Fibroblast of the conjunctiva (primary cell): ENCODE measurements around the gene MTA3.

Experiments used
- DNase-seq: peaks from one replicate; pipeline ENCODE4 v3.0.0-alpha.2; 2010; ENCODE audit warnings: low read depth

MTA3 gene

DNA sequence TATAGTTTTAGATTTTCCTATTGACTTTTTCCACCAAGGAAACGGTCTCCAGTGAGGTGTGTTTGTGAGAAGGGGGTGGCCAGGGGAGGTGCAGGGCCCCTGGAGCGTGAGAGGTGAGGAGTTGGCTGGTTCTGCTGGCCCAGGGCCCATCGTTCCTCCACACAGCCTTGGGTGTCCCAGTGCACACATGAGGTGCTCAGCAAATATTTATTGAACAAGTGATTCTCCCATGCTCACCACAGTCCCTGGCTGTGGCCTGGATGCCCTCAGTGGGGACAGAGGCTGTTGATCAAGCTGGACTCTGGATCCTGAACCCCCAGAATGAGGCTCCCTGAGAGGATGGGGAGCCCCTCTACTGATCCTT, 219.0 kb downstream of the MTA3 start:
- DNase-seq: no peak

DNA sequence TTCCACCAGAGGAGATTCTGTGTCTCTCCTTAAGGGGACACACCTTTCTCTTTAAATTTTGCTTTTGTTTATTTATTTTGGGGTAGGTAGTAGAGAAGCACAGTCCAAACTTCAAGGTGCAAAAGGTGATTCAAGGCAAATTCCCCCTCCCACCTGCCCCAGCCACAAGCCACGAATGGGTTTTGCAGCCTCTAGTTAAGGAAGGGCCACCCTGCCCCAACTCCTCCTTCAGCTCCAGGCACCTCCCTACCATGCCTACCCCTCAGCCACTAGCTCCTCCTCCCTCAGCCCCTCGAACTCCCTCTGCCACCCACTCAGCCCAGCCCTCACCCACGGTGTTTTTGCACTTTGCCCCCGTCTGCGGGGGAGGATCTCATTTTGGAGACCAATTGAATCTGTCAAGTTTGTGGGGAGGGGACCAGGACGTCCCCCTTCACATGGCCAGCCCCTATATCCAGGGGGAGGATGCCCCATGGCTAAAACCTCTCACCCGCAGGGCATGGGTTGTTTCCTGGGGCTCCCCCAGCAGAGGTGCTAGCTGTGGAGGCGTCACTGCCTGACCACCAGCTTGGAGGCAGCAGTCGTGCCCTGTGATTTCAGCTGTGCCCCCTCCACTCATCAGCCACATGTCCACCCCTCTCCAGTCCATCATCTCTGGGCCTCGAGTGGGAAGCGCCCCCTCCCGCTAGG, 219.5 kb downstream of the MTA3 start:
- no peak for DNase-seq

DNA sequence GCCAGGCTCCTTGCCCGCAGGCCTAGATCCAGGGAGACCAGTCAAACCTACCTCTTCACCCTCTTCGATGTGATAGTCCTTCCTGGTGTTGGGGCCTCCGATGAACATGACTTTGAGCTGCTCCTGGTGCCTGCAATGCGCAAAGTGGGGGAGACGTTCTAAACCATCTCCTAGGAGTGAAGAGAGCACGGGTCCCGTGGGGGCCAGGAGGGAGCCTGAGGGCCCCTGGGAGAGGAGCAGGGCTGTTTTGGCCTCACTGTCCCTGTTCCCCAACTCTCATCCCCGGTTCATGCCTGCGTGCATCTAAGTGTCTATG, 220.0 kb downstream of the MTA3 start:
- DNase-seq: no peak

DNA sequence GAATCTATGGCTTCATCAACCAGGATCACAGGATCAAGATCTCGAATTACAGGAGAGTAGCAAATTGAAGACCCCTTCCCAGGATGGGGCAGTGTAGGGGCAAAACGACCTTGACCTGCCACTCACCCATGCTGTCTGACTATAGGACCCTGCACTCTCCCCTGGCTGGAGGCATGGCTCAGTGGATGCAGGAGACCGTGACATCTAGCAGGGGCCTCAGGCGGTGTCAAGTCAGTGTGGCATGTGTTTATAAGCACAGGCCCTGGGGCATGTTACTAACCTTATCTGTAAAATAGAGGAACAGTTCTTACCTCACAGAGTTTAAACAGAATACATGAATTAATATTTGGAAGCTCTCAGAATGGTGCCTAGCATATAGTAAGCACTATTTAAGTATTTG, 220.4 kb downstream of the MTA3 start:
- no peak for DNase-seq

DNA sequence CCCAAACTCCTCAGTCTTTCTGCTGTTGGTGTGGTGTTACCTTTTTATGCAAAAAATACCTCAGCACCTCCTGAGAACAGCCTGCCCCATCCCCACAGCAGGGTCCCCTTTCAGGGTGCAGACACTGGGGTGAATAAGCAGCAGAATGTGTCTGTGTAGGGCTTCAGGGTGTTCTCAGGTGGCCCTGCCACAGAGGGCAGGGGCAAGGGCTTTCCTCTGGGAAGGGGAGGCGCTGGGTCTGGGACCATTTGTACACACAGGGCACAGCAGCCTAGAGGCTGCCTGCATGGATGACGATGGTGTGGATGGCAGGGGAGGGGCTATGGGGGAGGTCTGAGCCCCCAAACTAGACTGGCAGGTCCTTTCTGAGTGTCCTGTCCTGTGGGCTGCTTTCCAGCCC, 221.3 kb downstream of the MTA3 start:
- no peak for DNase-seq

DNA sequence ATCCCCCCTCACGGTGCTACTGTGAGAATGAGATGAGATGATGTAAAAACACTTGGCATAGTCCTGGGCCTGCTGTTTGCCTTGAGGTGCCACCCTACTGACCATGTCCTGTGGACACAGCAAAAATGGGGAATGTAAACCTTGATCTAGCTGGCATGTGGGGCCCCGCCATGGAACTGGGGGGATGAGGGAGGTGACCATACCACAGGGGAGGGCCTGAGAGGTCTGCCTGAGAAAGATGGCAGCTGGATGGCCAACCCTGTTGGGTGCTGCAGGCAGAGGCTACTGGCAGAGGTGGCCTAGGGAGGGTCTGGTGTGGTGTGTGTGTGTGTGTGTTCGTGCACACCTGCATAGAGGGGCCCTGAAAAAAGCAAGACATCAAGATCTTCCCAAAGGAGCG, 223.2 kb downstream of the MTA3 start:
- DNase-seq: no peak

DNA sequence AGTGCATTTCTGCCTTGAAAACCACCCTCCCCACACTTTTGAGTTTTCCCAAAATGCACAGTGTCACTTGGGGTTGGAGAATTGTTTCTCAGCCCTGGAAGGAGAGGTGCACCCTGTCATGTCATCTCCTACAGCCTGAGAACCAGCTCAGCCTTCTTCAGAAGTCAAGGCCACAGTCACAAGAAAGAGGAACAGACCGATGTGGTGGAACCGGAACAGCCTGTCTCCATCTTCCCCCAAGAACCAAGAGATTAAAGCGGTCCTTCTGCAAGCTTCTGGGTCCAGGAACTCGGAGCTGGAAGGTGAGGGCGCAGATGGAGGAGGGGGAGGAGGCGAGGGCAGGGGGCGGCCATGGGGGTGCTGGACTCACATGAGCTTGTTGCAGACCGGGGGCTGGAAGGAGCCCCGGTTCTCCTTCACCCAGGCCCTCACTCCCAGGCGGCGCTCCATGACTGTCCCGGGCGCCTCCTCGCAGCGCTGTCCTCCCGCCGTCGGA, 223.7 kb downstream of the MTA3 start:
- DNase-seq: no peak

DNA sequence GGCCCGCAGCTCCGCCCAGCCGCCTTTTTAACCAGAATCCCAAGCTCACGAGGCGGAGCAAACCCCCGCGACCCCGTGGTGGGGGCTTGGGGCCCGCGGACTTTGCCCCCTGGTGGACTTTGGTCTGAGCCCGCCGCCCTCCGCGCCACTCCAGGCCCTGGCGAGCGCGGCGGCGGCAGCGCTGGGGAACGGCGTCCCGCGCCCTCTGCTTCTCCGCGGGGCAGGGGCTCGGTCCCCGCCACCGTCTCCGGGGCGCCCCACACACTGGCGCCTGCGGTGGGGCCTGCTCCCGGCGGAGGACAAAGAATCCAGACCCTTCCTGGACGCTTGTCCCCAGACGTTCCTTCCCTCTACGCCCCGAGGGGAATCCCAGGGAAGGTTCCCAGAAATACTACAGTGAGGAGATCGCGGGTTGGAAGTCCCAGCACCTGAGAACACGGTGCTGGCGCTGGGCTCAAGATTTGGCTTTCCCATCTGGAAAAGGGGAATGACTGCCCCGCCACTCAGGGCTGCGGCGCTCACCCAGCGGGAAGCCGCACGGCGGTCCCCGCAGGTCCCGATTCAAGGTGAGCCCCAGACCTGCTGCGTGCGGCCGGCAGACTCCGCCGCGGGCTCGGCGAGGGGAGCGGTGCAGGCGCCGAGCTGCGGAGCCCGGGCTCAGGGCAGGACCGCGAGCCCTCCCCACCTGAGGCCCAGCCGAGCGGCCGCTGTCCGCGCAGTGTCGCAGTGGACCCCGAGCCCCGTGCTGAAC, 224.3 kb downstream of the MTA3 start, which contains the start of gene HAAO:
HAAO (minus strand) TSS at position 1 of the 751 bp plus-strand sequence. CDS start 47 bp downstream, outside the sequence.
- DNase-seq: no peak

DNA sequence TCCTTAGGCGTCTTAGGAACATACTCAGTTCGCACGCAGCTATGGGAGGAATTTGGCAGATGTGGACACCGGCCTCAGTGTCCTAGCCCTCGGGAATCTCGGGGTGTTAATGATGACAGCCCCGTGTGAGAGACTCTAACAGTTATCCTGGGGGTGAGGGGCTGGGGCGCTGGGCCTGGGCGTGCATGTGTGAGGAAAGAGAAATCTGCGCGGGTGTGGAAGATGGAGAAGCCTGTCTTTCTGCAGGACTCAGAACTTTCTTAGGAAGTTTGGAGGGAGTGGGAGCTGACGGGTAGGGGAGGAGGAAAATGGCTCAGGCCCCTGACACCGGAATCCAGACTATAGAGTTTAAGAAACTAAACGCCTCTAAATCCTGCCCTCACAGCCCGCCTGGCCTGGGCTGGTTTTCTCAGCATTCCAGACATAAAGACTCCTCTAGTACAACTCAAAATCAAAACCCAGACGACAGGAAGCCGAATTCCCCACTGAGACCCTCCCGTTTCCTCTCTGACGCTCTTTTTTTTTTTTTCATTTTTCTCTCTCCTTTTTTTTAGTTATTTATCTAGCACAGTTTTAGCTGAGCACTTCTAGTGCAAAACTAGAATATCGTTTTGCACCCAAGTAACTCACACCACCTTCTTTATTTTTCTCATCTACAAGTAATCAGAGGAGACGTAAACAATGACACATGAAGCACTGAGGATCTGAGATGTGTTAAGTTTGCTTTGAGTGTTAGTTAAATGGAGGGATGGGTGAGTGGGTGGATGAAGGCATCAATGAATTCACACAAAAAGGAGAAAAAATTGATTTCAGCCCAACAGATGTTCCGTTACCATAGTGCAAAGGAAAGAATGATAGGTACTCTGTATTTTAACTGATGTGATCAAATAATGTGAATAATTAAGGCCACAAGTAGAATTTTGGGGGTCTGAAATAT, 225.2 kb downstream of the MTA3 start:
- DNase-seq: no peak

DNA sequence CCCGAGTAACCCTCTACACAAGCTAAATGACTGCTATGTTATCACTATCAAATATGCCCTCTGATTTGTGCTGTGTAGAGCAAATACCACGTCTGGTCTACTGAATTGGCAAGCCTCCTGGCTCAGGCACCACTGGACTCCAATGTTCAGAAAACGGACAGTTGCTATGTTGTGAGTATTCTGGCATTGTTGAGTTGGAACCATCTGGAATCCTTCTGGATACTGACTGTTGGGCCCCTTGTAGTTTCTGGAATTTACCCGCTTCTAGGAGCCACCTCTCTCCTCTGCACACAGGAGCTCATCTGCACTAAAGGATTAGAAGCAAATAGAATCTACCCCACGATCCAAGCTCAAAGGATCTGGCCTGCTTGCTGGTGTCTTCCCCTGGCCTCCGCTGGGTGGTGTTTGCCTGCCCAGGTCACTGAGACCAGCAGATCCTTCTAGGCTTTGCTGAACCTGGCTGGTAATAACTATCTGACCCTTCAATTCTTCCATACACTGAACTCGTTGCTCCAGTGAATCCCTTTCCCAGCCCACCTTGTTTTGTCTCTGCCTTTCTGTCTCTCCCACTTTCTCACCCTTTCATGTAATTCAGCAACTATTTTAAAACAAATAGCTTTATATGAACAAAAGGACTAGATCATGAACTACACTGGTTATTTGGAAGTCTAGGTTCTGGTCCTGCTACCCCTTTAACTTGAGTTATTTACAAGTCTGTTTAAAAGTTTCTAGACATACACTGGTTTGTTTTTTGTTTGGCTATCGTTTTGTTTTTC, 226.0 kb downstream of the MTA3 start:
- DNase-seq: no peak

DNA sequence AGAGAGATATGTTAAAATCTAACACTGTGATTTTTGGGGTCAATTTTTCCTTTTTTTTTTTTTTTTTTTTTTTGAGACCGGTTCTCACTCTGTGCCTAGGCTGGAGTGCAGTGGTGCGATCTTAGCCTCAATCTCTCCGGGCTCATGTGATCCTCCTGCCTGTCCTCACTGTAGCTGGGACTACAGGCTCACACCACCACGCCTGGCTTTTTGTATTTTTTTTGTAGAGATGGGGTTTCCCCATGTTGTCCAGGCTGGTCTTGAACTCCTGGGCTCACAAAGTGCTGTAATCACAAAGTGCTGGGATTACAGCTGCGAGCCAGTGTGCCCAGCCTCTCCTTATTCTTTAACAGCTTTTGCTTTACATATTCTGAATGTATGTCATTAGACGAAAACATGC, 226.8 kb downstream of the MTA3 start:
- no peak for DNase-seq

DNA sequence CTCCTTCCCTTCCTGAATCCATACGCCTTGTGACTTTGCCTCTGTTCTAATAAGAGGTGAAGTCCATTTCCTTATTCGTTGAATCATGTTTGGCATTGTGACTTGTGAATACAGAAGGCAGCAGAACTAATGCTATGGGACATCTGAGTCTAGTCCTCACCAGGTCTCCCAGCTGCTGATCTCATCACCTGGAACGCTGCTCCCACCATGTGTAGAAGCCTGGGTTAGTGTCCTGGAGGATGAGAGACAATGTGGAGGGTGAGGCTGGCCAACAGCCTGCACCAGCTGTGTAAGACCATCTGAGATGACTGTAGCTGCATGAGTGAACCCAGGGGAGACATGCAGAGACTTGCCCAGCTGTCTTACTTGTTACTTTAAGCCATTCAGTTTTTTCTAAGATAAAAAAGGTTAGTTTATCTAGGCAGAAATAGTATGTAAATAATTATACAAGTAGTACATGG, 227.4 kb downstream of the MTA3 start:
- DNase-seq: no peak

DNA sequence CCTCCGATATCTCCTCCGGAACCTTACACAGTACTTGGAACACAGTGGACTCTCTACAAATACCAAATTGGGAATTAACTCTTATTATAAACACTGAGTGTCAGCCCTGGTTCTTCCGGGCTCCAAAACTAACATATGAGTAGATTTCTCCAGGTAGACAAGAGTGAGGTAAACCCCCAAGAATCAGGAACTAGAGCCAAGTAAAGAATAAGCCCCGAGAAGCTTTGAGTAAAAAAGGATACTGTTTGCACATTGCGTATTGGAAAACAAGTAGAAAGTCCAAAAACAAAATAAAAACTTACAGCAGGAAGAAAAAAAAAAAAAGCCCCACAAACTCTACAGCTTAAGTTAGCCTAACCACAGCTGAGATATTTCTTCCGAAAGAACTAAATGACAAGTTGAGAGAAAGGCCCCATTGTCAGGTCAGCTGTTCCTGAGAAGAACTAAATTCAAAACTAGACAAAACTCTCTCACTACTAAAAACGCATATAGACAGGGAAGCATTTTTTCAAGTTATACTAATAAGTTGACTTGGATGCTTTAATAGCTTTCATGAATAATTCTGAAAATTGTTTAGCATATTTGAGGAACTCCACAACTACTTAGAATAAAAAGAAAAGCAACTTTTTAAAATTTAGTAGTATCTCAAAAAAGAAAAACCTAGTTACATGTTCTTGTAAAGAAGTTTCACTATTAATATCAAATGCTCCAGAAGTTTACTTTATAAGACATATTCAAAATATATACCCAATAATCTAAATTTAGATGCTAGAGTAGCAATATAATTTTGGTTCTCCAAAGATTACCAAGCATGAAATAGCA, 228.2 kb downstream of the MTA3 start:
- DNase-seq: no peak

DNA sequence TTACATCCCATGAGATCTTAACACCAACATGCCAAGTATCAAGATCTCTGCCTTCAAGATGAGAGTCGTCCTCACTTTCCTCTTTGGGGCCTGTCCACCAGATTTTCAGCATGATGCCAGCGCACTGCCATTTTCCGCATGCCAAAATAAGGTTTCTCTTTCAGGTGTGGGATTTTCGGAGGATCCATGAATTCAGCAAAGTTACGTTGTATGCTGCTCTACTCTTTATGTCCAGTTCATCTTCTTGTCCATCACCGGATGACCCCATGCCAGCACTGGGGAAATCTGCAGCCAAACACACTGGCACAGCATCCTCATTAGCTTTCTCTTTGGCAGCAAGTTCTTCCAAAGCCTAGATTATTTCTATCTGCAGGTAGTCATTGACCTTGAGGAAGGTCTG, 228.8 kb downstream of the MTA3 start:
- DNase-seq: no peak

DNA sequence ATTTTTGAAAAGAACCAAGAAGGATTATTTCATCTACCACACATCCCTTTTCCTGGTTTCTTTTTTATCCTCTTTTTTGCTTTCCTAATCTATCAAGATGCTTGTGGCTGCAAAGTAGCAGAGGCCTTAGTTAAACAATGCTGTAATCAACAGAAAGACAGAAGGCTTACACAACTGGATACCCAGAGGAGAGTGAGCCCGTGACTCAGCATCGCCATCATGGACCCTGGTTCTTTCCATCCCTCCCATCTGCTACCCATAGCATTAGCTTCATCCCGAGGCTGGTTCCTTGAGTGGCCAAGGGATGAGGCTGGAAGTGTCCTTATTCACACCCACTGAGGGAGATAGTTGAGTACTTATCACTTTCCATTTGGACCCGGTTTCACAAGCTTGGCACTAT, 231.4 kb downstream of the MTA3 start:
- DNase-seq: no peak

DNA sequence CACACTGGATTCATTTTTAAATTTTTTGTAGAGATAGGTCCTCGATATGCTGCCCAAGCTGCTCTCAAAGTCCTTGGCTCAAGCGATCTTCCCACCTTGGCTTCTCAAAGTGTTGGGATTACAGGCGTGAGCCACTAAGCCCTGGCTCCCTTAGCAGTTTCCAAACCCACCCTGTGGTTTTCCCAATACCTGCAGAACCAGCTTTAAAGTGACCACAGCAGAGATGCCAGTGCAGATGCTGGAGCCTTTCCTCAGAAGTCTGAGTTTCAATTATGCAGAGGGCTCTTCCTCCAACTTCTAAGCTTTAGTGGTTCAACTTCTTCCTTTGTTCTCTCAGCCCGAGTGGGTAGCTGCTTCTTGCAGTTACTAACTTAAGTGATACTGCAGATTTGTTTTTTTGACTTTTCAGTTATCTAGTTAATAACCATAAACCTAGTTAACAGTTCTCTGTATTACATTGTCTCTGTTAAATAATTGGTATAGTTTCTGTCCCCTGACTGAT, 232.1 kb downstream of the MTA3 start:
- no peak for DNase-seq

DNA sequence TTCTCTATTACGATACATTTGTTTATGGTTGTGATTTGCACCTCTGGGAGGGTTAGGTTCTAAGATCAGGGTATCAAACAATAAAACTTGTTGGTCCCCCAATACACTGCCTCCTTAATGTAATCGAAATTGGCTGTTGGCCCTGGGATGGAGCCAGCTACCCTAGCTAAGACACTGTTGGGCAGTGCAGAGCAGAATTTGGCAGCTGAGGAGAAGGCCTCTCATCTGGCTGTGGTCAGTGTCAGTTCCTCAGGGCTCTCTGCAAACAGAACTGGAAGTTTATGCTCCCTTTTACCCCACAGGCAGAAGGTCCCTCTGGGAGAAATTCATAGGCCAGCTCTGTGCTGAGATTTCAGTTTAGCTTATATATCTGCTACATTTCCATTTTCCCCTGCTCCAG, 232.5 kb downstream of the MTA3 start:
- no peak for DNase-seq

DNA sequence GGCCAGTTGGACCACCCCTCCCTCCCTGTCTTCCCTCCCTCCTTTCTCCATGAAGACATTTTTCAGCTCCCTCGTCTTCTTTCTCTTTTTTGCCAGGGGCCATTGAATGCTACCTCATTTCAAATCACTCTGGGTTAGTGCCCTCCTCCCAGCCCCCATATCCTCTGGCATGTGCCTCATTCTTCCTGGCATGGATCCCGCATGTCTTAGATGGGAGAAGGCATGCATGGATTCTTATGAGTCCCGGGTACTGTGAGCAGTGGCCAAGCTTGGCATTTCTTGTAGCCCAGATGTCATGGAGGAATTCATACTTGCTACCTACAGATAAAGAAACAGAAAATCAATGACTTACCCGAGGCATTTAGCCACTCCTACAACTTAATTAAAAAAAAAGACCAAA, 232.9 kb downstream of the MTA3 start:
- no peak for DNase-seq

DNA sequence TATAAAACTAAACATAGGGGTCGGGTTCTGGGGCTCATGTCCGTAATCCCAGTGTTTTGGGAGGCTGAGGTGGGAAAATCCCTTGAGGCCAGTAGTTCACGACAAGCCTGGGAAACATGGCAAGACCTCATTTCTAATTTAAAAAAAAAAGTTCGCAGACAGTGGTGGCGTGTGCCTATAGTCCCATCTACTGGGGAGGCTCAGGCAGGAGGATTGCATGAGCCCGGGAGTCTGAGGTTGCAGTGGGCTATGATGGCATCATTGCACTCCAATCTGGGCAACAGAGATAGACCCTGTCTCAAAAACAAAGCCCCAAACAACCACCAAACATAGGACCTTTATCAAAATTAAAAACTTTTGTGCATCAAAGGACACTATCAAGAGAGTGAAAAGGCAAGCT, 233.7 kb downstream of the MTA3 start:
- no peak for DNase-seq

DNA sequence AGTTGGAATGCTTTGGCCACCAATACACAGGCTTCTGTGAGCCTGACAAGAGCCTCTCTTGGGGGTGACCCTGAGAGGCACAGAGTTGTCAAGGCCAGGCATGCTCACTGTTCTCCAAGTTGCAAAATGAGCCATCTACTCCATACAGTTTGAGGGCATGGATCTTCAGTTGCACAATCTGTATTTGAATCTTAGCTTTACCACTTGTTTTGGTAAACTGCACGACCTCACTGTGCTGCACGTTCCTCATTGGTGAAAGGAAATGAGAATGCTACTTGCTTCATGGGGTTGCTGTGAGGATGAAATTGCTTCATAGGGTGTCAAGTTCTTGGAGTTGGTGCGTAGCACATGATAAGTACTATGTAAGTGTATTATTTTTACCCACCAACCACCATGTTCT, 235.9 kb downstream of the MTA3 start:
- DNase-seq: no peak

DNA sequence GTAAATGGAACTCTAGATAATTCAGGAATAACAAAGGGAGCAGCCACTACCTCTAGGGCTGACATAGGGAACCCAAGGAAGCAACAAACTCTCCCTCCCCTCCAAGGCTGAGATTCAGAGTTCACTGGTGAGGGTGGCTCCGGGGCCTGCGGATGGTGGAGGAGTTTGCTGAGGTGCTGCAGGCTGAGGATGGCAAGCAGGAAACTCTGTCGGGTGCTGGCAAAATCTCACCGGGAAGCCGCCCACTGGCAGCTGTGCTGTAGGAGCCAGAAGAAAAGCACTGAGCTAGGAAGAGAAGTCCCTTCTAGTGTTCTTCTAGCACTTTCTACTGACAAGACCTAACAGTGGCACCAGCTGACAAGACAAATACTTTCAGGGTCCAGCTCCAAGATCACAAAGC, 236.5 kb downstream of the MTA3 start:
- no peak for DNase-seq
